ENCODE measurements around the gene WBP11.
A peak's percentile ranks its signal among the peaks of the same experiment; 100 is the strongest.
"Not testable (repeated sequence)": the region's sequence is repeated elsewhere in the genome, so short reads cannot be mapped to it uniquely, and the experiment has no call there.

The WBP11 gene

DNA sequence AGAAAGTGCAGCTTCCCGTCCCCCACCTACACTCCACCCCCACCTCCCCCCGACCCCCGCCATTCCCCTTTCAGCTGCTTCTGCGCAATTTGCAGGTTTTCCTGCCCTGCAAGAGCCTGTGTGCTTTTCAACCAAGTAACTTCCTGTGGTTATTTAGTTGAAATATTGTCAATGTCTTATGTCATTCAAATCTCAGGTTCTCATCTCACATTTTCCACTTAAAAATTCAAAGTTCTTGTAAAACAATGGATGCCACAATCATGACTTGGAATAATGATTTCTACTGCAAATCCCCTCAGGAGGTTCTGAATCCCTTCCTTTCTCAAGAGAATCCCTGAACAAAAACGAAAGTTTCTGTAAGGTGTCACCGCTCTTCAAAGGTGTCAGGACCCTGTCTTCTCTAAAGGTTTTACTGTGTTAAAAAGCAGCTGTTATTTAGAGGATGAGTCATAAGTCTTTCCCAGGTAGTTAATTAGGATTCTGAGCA lies 31.6 kb downstream of the WBP11 start:
- peak; percentile 82 for DNase-seq

DNA sequence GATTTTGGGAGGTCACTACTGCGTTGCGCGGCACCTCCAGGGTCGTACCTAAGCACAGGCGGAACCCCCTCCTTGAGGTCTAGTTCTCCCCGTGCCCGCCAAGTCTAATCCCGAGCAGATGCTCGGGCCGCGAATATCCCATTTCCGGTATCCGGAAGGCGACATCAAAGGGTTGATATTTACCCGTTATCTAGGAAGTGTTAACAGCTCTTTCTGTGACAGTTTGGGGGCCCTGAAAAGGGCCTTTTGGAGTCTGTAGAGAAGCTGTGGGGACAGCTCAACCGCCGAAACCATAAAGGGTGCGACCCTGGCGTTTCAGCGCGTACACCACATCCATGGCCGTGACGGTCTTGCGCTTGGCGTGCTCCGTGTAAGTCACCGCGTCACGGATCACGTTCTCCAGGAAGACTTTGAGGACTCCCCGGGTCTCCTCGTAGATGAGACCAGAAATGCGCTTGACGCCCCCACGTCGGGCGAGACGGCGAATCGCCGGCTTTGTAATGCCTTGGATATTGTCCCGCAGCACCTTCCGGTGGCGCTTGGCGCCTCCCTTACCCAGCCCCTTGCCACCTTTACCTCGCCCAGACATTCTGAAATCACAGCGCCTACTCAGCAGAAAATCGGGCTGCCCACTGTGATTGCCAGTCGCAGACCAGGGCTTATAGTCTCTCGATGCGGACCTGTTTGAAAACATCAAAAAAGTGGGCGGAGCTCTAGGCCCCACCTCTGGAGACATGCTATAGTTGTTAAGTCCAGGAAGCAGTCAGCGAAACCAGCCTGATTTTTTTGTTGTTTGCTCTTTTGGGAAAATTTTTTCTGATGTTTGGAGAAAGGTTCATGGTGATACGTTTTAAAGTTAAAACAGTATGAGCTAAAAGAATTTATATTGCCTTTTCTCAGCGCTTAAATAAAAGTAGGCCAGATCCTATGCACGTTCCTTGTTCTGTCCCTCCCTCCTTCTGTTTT lies 32.5 kb downstream of the WBP11 start:
- DNase-seq, result peak; percentile 98

DNA sequence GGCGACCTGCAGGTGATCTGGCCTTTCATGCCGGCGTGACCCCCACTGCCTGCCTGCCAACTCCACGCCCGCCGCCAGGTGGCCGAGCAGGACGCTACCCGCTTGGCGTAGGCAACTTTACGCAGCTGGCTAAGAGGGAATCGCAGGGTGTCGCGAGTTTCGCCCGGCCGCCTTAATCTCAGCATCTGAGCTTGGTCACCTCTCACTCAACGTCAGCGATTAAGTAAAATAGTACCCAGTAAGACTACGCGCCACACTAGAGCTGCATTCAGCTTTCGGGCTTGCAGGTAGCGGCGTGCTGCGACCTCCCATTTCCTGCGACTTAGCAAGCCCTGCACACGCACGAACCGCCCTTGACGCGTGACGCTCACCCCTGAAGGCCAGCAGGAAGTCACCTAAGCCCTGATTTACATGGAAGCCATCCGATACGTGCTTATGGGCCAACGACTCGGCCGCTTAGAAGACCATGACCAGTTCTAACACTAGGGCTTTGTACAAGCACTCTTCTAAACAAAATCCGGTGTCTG lies 33.2 kb downstream of the WBP11 start:
- peak; percentile 96 for DNase-seq

DNA sequence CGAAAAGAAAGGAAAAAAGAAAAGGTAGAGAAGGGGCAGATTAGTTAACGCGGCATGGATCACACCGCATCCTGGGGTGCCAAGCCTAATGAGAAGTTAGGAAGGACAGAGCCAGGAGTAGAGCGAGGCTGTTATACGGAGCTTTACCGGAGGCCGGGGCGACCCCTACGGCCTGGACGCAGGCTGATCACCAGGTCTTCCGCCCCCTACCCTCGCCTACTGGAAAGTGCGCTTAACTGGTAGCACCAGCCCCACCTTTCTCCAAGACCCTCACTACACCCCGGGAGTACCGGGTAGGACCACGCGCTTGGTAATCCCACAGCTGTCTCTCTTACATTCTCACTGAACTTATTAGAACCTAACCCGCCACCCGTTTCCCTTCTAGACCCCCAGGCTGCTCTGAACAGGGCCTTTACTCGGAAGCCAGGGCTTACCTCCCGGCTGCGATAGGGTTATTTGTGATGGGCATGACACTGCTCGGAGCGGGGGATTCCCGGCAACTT lies 33.8 kb downstream of the WBP11 start:
- DNase-seq, result peak; percentile 87

DNA sequence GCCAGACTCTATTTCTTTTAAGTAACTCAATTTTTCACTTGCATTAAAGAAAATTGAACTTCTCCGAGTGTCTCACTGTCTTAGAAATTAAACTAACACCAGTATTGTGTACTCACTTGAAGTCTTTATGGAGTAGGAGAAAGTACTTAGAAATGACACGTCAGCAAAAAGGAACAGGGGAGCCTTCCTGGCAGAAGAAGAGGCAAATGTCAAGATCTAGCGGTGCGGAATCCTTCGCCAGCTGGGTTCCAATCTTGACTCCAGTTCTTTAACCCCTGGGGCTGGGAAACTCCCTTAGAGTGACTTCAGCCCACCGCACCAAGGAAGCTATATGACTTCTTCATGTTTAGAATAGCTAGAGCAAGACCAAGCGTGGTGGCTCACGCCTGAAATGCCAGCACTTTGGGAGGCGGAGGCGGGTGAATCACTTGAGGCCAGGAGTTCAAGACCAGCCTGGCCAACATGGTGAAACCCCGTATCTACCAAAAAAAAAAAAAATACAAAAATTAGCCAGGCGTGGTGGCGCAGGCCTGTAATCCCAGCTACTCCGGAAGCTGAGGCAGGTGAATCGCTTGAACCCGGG lies 34.4 kb downstream of the WBP11 start:
- DNase-seq, result peak; percentile 76

DNA sequence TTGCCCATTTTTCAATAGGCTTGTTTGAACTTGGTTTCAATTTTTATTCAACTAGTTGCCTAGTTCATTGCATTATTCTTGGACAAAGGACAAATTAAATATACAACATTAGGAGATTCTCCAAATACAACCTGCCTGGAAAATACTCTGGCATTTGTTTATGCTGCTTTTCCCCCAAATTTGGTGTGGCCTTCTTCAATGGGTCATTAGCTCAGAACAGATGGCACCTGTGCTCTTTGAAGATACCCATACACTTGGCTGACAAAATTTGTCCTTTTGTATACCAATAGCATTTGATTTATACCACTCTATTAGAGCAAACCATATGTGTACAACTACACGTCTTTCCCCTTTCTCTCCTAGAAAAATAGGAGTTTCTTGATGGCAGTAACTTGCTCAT lies 35.7 kb downstream of the WBP11 start:
- no peak for DNase-seq

DNA sequence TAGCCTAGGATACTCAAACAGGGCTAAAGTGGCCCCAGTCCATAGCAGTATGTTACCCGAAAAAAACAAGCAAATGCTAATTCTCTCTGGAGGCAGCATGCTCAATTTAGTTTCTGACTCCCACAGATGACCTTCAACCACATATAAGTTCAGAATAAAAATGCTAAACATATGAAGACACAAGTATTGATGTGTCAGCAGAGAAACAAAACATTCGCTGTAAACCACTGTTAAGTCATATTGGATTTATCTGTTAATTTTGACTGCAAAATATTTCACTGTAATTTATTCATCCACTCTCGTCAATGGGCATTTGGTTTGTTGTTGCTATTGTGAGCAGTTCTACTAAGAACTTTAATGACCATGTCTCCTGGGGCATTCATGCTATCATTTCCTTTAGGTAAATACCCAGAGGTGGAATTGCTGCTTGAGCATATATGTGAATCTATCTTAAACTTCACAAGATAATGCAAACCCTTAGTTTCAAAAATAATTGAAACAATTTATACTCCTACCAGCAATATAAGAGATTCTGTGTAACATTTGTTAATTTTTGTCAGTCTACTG lies 36.5 kb downstream of the WBP11 start:
- DNase-seq, result no peak

DNA sequence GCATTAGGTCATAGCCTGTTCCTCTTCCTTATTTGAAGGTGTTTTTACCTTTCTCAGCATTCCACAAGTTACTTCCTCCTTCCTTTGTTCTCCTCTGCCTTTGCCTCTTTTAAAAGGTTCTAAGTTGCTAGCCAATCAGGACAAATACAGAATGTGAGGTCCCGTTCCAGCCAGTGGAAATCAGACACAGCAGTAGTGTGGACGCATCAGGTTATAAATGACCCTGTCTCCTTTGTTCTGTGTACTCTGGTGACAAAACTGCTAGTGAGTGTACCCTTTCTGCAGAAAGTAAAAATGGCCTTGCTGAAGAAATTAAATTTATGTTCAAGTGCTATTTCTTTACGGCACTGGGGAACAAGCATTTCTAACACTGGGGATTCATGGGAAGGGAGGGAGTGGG lies 37.3 kb downstream of the WBP11 start:
- not testable (repeated sequence) for DNase-seq

DNA sequence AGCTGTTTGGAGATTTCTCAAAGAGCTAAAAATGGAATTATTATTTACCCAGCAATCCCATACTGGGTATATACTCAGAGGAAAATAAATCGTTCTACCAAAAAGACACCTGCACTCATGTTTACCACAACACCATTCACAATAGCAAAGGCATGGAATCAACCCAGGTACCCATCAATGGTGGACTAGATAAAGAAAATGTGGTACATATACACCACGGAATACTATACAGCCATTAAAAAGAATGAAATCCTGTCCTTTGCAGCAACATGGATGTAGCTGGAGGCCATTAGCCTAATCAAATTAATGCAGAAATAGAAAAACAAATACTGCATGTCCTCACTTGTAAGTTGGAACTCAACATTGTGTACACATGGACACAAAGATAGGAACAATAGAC lies 37.9 kb downstream of the WBP11 start:
- DNase-seq, result no peak

DNA sequence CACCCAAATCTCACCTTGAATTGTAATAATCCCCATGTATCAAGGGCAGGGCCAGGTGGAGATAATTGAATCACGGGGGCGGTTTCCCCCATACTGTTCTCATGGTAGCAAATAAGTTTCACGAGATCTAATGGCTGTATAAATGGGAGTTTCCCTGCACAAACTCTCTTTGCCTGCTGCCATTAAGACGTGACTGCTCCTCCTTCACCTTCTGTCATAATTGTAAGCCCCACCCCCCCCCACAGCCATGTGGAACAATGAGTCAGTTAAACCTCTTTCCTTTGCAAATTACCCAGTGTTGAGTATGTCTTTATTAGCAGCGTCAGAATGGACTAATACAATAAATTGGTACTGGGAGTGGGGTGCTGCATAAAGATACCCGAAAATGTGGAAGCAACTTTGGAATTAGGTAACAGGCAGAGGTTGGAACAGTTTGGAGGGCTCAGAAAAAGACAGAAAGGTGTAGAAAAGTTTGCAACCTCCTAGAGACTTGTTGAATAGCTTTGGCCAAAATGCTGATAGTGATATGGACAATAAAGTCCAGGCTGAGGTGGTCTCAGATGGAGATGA lies 43.5 kb downstream of the WBP11 start:
- not testable (repeated sequence) for DNase-seq

DNA sequence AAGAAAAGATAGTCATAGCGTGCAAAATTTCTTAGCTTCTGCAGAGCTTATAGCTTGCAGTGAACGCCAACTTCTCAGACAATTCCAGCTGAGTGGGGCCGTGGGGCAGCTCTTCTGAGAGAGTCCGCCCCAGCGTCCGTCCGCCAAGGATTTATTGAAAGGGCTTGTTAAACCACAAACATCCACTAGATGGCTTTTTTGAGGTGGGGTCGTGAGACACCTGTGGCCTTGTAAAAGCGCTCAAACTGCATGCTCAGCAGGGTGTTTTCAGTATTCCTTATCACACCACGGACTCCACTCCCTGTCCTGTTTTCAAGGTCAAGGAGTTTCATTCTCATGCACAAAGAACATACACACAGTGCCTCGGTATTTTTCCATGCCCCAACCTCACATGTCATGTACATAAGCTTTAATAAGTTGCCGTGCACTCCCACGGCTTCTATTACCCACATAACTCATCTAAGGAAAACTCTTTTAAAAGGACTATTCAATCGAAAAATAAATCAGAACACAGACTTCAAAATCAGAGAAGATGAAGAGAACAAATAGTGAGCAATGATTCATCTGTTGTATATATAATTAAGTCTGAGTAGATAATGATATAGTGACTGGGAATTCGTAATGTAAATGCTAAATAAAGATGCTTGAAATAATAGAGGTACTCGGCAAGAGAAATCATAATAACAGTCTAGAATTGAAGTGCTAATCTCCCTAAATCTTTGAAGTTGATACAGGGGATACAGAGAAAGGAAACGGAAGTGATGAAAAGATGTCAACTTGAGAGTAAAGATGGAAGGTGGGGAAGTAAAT lies 46.7 kb downstream of the WBP11 start:
- DNase-seq, result peak; percentile 85

DNA sequence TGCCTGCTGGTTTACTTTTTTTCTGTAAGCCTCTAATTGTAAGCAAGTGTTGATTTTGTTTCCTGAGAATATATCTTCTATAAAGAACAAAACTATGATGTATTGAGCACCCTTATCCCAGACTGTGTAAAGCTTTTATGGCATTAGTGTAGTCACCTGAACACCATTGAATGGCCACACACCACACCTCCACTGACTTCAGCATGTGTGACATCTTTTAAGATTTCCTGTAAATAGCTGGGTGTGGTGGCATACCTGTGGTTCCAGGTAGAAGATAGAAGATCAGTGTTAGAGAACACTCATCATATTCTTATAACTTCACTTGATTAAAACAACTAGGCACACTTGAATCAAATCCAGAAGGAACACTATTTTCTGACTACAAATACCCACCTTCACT lies 51.3 kb downstream of the WBP11 start:
- DNase-seq, result no peak

DNA sequence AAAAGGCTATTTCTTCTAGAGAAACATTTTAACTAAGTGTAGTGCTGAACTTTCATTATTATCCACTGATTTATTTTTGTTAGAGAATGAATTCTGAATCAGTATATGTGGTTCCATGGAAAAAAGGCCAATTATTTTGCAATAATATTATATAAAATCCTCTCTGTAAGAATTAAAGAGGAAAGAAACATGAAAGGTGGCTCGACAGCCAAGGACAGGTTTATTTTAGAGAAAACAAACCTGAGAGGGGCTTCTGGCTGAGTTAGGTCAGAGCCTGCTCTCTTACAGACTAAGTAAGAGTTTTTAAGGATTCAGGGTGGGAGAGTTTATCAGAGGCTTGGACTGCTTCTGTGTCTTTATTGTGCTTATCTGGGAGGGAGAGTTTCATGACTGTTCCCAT lies 60.2 kb downstream of the WBP11 start:
- DNase-seq, result no peak

DNA sequence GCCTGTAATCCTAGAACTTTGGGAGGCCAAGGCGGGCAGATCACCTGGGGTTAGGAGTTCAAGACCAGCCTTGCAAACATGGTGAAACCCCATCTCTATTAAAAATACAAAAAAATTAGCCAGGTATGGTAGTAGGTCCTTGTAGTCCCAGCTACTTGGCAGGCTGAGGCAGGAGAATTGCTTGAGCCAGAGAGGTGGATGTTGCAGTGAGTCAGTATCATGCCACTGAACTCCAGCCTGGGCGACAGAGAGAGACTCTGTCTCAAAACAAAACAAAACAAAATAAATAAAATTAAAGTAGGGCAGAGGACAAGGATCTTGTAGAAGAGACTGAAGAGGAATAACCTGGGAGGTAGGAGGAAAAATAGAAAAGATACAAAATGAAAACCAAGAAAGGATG lies 61.3 kb downstream of the WBP11 start:
- no peak for DNase-seq

DNA sequence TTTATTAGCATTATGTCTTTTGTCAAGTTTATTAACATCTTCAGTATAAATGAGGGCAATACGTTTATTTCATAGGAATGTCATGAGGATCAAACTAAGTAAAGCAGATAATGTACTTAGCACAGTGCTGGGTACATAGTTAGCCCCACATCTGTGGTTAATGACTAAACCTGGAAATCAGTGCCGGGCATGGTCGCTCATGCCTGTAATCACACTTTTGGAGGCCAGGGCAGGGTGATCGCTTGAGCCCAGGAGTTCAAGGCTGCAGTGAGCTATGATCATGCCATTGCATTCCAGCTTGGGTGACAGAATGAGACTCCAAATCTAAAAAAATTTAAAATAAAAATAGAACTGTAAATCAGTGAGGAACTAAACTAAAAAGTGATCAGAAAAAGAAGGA lies 62.1 kb downstream of the WBP11 start:
- no peak for DNase-seq

DNA sequence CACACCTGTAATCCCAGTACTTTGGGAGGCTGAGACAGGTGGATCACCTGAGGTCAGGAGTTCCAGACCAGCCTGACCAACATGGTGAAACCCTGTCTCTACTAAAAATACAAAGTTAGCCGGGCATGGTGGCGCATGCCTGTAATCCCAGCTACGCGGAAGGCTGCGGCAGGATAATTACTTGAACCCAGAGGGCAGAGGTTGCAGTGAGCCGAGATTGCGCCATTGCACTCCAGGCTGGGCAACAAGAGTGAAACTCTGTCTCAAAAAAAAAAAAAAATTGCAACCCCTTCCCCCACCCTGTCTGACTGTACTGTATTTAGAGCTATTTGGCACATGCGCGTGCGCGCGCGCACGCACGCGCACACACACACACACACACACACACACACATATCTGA lies 66.8 kb downstream of the WBP11 start:
- not testable (repeated sequence) for DNase-seq
